ENCODE results near the gene TFIP11. TPM values are rescaled to one million over a fixed set of nuclear protein-coding genes. Genes with fewer than 3 reads are reported as not detected.

Gene TFIP11
- total RNA-seq, 4 donors from 2014 or later: 21.6 to 27.1 (median 25.8) TPM

GRCh38 chr22:26470807-26471206 lies 41.5 kb downstream of the TFIP11 start:
- no peak overlapping the region for H3K27ac ChIP-seq
- TF ChIP-seq CTCF (IDR thresholded peaks at IDR 0.05) (no peak), POLR2A (IDR thresholded peaks at IDR 0.05) (no peak)
- H3K4me1 ChIP-seq: no peaks in the 10 kb centered on the region
- H3K9me3 ChIP-seq: no peaks in the 10 kb centered on the region
- H3K4me3 ChIP-seq: no peak overlapping the region
- WGBS, 2 donors: 91 to 95% methylated on average over 2 of the region's 2 CpGs
- H3K27me3 ChIP-seq: no peaks in the 10 kb centered on the region
- H3K36me3 ChIP-seq: peaks cover 17 to 99% (median 45%) of the 10 kb centered on the region in 3 donors
- DNase-seq: no peak
- intact Hi-C loops (cut with DNase I): loop anchor here (2.0 kb wide), 1 partner anchor 44 kb away; no protein-coding TSS in a partner anchor

- Histone ChIP-seq H3K9me3 (no peaks in the 10 kb centered on the region), H3K27me3 (no peaks in the 10 kb centered on the region), H3K4me3 (no peak overlapping the region), H3K36me3 (peaks cover 18 to 100% (median 52%) of the 10 kb centered on the region in 3 donors), H3K4me1 (peaks cover 0 to 4% (median 0%) of the 10 kb centered on the region in 3 donors), H3K27ac (no peak overlapping the region)
- DNase-seq: no peak
- intact Hi-C loops (cut with DNase I): loop anchor here (10.0 kb wide), 1 partner anchor 71 kb away; no protein-coding TSS in a partner anchor
- 76 to 85% methylated on average over 5 of the region's 5 CpGs for WGBS, 2 donors
- TF ChIP-seq POLR2A (IDR thresholded peaks at IDR 0.05): no peak
- TF ChIP-seq CTCF (IDR thresholded peaks at IDR 0.05): no peak
Observed at GRCh38 chr22:26466196-26466595, 46.1 kb downstream of the TFIP11 start.

- Histone ChIP-seq H3K27ac (no peak overlapping the region), H3K4me1 (peaks cover 0 to 17% (median 0%) of the 10 kb centered on the region in 3 donors), H3K9me3 (no peaks in the 10 kb centered on the region), H3K36me3 (peaks cover 9 to 93% (median 35%) of the 10 kb centered on the region in 3 donors), H3K4me3 (no peak overlapping the region), H3K27me3 (no peaks in the 10 kb centered on the region)
- no peak for DNase-seq
- no peak for TF ChIP-seq CTCF (IDR thresholded peaks at IDR 0.05)
- TF ChIP-seq POLR2A (IDR thresholded peaks at IDR 0.05): no peak
- intact Hi-C loops (cut with DNase I): loop anchor here (10.0 kb wide), 1 partner anchor 70 kb away; no protein-coding TSS in a partner anchor
- WGBS, 2 donors: 34 to 38% methylated on average over 3 to 4 of the region's 7 CpGs
Observed at GRCh38 chr22:26464312-26464711, 48.0 kb downstream of the TFIP11 start.

GRCh38 chr22:26463688-26464087 lies 48.6 kb downstream of the TFIP11 start:
- intact Hi-C loops (cut with DNase I): loop anchor here (10.0 kb wide), 1 partner anchor 69 kb away; no protein-coding TSS in a partner anchor
- Histone ChIP-seq H3K36me3 (peaks cover 9 to 93% (median 35%) of the 10 kb centered on the region in 3 donors), H3K9me3 (no peaks in the 10 kb centered on the region), H3K4me1 (peaks cover 0 to 17% (median 0%) of the 10 kb centered on the region in 3 donors), H3K27ac (no peak overlapping the region), H3K4me3 (no peak overlapping the region), H3K27me3 (no peaks in the 10 kb centered on the region)
- TF ChIP-seq POLR2A (IDR thresholded peaks at IDR 0.05): no peak
- TF ChIP-seq CTCF (IDR thresholded peaks at IDR 0.05): no peak
- DNase-seq: no peak
- WGBS, 2 donors: 82% methylated on average over 6 of the region's 9 CpGs; no CpG with 5 or more reads in 1 of the 2 donors

GRCh38 chr22:26463101-26463661 lies 49.1 kb downstream of the TFIP11 start:
- no peak for DNase-seq
- intact Hi-C loops (cut with DNase I): loop anchor here (10.0 kb wide), 1 partner anchor 68 kb away; no protein-coding TSS in a partner anchor
- Histone ChIP-seq H3K27me3 (no peaks in the 10 kb centered on the region), H3K4me3 (no peak overlapping the region), H3K27ac (no peak overlapping the region), H3K9me3 (no peaks in the 10 kb centered on the region), H3K36me3 (peaks cover 9 to 93% (median 35%) of the 10 kb centered on the region in 3 donors), H3K4me1 (peaks cover 0 to 17% (median 0%) of the 10 kb centered on the region in 3 donors)
- WGBS, 2 donors: 83 to 84% methylated on average over 4 of the region's 10 CpGs
- TF ChIP-seq POLR2A (IDR thresholded peaks at IDR 0.05) (no peak), CTCF (IDR thresholded peaks at IDR 0.05) (no peak)
